Smooth muscle cell of the brain vasculature (primary cell): Measurements from ENCODE around the gene RIT1.
A peak's percentile ranks its signal among the peaks of the same experiment; 100 is the strongest.

ENCODE experiments used
- DNase-seq: peaks from one replicate; pipeline ENCODE4 v3.0.0-alpha.2; 2012; ENCODE audit warnings: low read depth, low spot score

RIT1 gene, protein sequence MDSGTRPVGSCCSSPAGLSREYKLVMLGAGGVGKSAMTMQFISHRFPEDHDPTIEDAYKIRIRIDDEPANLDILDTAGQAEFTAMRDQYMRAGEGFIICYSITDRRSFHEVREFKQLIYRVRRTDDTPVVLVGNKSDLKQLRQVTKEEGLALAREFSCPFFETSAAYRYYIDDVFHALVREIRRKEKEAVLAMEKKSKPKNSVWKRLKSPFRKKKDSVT

DNA sequence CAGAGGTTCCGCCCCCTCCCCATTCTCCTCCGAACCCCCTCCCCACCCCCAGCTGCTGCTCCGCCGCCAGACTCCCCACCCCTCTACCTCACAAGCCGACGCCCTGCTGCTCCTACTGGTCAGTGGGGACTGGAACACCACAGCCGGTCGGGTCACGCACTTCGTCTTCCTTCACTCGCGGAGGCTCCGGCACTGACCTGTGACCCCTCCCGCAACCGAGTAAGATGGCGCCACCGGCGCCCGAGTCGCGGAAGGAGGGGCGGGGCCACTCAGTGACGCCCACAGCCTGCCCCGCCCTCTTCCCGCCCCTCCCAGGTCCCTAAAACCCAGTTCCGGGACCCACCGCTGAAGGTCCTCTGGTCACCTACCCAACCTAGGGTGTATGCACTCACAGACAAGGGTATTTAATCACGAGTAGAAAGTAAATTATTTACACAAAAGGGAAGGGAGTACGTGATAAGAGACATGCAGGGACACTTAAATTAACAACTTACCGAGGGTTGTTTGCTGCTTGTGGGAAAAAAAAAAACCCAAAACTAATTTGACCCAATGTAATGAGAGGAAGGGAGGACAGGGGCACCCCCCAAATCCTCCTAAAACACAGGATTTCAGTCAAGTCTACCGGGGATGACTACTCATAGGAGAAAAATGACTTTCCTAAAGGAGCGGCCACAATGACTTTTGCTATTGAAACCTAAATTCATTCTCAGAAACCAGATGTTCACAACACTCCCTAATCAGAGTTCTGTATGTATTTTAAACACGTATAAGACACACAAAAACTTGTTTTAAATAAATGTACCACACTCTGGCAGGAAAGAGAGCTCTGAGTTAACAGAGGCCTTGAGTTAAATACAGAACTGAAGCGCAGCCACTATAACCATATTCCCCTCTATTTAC is at the start of gene RIT1:
Gene RIT1 (minus strand): TSS at position 194 of the 900 bp plus-strand sequence. CDS start 588 bp downstream, outside the sequence.
- DNase-seq = no peak

DNA sequence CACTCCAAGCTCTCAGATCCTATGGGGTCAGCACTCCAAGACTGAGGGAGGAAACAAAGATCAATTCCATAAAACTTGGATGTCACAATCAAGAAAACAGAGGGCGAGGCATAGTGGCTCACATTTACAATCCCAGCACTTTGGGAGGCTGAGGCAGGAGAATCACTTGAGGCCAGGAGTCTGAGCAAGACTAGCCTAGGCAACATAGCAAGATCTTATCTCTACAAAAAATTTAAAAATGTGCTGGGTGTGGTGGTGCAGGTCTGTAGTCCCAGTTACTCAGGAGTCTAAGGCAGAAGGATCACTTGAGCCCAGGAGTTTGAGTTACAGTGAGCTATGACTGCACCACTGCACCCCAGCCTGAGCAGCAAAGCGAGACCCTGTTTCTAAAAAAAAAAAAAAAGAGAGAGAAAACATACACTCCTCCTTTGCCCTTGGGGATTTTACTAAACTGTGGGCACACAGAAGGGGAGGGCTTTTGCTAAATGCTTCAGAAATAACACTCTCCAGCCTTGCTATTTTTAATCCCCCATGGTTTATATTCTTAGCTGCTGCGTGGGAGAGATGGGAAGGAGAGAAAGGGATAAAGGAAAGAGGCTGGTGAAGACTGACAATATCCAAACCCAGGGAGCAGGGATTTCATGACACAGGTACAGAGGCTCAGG is 49.1 kb upstream of the RIT1 start:
- no peak for DNase-seq

DNA sequence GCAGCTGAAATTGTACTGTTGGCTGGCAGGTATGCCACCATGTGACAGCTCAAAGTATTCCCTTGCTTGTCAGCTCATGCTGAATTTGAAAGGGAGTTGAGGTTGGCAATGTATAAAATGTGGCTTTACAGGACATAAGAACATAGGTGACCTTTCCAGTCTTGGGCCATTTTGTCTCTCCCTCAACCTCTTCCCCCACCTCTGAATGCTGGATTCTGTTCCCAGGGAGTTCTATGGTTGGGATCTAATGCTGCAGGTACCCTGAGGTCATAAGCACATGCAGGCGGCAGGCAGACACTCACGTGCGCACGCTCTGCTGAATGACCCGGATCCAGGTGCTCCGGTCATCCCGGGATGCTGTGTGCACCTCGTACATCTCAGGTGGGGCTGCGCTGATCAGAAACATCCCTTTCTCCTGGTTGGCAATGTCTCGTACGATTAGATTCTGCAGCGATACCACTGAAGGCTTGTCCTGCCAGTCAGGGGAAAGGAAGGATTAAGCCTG is 46.3 kb upstream of the RIT1 start:
- no peak for DNase-seq

DNA sequence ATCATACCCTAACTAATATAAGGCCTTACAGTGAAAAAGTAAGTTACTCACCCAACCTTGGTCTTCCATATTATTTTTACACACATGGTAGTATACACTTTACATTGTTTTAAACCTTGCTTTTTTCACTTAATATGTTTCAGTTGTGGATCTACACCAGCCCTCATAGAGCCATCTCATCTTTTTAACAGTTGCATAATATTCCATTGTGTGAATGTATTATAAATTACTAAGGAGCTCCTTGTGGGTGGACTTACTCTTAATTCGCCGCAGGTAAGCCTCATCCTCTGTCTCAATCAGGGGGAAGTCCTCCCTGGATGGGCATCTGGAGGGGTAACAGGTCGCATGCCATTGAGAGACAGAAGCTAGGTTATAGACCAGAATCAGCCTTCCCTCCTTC is 43.5 kb upstream of the RIT1 start:
- no peak for DNase-seq

DNA sequence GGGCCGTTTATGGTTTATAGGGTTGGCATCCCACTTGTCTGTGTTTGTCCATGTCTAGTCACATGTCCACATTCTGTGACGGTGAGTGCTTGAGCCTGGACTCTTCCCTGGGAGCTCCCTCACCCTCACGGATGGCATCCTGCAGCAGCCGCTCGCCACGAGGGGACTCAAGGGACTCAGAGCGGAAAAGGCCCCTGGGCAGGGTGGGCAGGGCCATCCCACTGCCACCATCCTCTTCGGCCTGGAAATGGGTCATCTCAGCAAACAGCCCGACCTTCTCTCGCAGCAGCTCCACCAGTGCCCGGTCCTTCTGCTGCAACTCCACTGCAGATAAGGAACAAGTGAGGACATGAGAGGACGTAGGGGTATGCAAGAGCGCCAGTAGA is 41.3 kb upstream of the RIT1 start:
- DNase-seq = no peak

DNA sequence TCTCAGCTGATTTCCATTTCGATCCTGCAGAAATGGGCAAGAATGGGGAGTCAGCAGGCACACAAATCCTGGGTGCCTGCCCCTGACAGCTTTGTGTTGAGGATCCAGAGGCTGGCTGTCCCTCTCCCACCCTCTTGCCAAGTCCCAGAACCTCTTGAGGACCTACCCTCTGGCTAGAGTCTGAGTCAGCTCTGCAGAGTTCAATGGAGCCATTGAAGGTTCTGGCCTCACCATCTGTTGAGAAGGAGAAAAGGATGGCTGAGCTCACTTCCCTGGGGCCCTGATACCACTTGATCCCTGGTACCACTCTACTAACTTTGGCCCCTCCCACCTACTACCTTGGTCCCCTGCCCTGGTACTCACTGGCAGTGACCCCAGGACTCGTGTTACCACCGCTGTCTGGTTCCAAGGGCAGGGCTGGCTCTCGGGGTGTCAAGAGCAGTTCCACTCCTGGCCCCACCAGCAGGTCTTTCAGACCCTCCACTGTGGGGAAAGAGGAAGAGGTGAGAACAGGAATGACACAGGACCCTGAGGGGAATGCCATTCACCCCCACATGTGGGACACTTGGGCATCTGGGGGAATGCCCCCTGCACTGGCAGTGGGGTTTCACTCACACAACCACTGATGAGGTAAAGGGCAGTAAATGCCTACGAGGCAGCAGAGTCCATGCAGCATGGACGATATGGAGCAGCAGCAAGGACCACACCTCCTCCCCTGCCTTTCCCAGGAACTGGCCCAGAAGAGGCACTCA is 40.8 kb upstream of the RIT1 start:
- no peak for DNase-seq

DNA sequence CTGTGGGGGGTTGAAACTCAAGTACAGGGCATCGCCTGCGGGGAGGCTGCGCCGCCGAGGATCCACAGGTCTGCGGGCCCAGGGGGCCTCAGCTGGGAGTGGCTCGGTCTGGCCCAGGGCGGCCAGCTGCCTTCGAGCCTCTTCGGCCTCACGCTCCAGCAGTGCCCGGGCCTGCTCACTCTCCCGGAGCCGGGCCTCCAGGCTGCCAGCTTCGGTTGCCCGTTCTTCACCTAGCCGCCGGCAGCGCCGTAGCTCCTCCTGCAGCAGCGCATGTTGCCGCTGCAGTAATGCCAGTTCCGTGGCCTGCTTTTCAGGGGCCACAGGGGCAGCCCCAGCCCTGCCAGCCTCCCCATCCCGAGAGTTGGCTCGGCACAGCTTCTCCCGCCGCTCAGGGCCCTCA is 39.7 kb upstream of the RIT1 start:
- no peak for DNase-seq

DNA sequence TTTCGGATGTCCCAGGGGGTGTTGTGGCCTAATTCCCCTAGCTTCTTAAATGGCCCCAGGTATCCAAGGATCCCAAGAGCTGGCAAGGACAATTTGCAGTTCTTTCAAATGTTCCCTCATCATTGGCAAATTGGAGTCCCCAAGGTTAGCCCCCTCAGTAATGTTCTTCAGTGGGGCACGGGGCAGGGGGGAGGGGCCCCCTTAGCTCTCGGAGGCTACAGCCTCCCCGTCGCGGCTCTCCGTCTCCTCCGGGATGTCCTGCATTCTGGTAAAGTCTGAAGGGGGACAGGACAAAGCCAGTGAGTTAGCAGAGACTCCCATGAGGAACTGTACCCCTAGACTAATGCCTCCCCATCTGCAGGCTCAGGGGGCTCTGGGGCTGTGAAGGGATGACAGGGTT is 36.6 kb upstream of the RIT1 start:
- no peak for DNase-seq

DNA sequence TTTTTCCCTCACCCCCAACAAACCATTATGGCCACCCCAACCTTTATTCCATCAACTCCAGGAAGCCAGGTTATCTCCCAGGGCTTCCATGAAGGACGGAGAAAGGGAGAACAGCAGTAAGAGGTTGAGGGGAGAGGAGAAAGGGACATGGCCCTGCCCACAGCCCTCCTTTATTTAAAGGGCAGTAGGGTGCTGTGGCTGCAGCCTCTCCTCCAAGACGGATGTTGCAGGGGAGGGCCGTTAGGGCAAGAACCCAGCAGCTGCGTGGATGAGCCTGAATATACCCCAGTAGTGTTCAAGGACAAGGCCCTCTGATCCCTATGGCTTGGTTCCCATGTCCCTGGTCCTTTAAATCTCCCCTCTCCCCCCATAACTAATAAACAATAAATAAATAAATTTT is 36.1 kb upstream of the RIT1 start:
- DNase-seq = no peak

DNA sequence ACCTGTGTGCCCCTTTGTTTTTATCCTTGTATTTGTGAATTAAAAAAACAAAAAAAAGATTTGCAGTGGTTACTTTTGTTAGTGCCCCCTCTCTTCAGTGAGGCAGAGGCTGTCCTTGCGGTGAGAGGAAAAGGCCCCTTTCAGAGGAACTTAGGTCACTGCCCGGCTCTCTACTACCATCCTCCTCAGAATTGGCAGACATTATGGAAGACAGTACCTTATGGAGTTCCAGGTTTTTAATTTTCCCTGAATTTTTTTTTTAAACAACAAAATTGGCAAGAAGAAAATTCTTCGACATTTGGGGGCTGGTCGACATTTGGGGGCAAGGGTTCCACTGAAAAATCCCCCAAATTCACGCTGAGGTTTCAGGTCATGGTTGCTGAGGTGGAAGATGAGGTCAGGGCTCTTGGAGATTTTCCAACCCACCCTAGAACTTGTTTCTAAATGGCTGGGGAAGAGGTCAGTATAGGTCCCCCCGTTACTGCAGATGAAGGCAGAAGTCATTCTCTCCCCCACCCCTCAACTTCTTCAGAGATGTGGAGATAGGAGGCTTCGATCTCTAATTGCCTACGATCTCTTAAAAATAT is 35.6 kb upstream of the RIT1 start:
- DNase-seq = no peak

DNA sequence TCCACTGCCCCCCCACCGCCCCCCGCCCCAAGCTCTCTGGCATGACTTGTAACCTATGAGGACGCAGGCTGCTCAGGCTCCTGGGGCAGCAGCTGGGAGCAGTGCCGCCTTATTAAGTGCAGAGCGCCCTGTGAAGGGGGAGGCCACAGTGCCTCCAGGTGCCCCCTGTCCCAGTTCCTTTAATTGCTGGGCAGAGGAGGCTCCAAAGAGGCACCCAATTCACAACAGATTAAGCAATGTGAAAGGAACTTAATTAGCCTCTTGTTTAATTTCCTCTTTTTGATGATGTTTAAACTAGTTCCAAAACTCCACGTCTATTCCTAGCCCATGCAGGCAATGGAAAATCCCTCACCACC is 33.3 kb upstream of the RIT1 start:
- no peak for DNase-seq

DNA sequence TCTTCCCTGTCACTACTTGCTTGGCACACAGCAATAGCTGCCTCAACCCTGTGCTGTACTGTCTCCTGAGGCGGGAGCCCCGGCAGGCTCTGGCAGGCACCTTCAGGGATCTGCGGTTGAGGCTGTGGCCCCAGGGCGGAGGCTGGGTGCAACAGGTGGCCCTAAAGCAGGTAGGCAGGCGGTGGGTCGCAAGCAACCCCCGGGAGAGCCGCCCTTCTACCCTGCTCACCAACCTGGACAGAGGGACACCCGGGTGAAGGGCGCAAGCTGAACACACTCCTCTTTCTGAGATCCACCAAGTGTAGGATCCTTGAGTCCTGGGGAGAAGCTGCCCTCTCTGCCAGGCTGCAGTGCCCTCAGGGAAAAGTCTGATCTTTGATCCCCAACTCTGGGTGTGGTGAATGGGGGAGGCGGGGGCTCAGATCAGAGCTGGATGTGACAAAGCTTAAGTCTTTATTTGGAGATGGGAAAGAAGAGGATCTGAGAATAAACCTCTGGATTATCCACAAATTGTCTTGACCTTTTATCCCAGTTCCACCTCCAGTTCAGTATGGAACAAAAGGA is 31.5 kb upstream of the RIT1 start:
- no peak for DNase-seq

DNA sequence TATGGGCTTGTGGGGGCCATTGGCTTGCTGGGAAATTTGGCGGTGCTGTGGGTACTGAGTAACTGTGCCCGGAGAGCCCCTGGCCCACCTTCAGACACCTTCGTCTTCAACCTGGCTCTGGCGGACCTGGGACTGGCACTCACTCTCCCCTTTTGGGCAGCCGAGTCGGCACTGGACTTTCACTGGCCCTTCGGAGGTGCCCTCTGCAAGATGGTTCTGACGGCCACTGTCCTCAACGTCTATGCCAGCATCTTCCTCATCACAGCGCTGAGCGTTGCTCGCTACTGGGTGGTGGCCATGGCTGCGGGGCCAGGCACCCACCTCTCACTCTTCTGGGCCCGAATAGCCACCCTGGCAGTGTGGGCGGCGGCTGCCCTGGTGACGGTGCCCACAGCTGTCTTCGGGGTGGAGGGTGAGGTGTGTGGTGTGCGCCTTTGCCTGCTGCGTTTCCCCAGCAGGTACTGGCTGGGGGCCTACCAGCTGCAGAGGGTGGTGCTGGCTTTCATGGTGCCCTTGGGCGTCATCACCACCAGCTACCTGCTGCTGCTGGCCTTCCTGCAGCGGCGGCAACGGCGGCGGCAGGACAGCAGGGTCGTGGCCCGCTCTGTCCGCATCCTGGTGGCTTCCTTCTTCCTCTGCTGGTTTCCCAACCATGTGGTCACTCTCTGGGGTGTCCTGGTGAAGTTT is 30.8 kb upstream of the RIT1 start:
- DNase-seq = no peak

DNA sequence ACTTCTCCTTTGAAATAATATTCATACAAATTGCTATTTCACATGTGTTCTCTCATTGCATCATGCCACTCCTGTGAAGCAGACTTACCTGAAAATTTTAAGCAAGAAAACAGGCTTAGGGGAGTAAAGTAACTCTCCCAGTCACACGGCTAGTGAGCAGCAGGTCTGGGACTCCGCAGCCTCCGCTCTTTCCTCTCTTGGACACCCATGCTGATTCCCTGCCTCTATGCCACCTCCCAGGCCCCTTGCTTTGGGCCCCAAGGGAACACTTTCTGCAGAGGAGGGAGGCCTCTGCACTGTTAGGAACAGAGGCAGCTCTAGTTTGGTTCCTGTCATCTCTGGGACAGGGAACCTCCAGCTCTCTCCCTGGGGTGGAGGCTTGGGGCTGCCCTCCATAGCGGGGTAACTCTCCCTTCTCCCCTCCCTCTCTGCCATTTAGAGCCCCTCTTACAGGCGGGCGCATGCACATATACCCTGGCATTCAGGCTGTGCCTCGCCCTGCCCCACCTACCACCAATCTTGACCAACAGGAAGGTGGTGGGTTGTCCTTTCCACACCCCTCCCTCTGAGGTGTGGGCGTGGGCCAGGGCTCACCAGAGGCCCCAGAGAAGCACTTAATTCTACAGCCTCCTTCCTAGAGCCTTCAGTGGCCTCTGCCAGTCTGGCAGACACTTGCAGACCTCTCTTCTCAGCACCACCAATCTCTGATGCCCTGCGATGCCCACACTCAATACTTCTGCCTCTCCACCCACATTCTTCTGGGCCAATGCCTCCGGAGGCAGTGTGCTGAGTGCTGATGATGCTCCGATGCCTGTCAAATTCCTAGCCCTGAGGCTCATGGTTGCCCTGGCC is 30.1 kb upstream of the RIT1 start, which contains the start of gene RXFP4:
Gene RXFP4 (plus strand): TSS at position 646 of the 852 bp plus-strand sequence. CDS start 72 bp downstream, at position 718.
- no peak for DNase-seq

DNA sequence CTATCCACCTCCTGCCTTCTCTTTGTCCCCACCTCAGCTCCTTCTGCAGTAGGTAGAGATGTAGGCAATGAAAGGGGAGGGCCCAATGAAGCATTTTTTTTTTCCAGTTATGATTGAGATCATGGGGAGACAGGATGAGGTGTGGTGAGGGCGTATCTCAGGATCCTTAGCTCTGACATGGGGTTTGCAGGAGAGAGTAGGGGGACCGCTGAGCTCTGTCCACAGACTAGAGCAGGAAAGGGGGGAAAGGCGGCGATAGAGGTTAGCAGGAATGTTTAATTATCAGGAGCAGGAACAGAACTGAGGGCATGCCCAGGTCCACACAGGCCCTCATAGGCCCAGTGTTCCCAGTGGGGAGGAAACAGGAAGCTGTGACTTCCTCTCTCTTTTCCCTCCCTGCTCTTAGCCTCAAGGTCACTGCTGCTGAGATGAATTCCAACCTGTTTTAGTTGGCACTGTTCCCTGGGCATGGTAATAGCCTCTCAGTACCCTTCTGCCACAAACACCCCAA is 29.4 kb upstream of the RIT1 start:
- DNase-seq = peak; percentile 55

DNA sequence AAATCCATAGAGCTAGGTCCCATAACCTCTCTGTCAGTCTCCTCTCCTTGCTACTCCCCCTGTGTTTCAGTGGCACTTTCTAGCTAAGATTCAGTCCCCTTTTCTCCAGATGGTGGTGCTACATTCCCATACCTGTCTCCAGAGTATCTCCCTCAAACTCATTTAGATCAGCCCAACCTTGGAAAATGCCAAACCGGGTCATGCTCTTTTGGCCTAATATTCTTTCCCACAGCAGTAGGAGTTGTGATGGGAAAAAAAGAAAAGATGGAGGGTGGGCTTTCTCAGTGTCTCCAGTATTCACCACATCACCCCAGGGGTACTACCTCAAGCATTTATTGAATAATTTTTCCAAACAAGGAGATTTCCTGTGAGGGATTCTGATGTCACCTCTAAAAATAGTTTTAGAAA is 27.1 kb upstream of the RIT1 start:
- peak; percentile 31 for DNase-seq

DNA sequence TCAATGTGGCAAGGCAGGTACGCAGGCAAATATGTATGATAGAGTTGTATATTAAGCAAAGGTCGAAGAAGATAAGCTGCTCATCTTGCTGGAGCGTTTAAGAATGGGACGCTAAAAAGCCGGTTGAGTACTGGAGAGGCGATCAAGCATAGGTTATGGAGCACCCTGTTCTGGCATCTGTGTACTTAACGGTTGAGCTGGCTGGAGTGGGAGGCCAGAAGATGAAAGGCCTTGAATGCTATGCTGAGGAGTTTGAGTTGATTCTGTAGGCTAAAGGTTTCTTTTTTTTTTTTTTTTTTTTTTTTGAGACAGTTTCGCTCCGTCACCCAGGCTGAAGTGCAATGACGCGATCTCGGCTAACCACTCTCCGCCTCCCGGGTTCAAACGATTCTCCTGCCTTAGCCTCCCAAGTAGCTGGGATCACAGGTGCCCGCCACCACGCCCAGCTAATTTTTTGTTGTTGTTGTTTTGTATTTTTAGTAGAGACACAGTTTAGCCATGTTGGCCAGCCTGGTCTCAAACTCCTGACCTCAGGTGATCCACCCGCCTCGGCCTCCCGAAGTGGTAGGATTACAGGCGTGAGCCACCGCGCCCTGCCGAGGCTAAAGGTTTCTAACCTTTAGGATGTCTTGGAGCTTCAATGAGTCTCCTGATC is 23.9 kb upstream of the RIT1 start:
- DNase-seq = no peak

DNA sequence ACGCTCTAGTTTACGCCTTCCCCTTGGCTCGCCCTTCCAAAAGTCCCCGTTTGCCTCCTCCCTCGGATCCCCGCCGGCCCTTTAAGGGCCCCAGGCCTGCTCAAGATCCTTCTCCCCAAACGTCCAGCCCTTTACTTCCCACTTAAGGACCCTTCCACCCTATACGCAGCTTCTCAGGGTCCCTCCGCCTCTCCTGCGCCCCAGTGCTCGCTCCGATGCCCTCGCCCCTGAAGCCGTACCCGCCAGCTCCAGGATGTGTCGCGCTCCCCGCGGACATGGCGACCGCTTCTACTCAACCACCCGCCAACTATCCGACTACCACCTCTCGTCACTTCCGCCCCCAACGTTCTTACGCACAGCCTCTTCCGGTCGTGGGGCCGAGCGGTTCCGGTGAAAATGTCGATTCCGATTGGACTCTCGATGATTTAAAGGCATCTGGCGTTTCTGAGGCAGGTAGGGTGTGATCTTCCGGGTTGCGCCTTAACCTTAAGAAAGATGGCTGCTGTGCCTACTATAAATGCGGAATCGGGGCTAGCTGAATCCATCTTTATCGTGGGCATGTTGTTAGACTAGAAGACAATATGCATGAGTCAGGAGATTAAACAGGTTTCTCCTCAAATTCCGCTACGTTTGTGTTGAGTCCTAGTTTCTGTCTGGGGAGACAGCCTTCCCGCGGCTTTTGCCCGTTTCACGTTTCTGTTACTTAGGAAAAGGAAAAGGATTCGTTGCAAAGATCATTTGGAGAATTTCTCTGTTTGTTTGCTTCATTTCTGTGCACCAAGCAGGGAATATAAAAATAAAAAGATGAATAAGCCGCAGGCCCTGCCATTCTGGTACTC is 23.2 kb upstream of the RIT1 start, which contains the start of gene KHDC4:
Gene KHDC4 (minus strand): TSS at position 317 of the 839 bp plus-strand sequence. CDS start 40 bp downstream, at position 277.
- peak; percentile 94 for DNase-seq
